ENCODE measurements around the gene SCAMP5. TPM values are rescaled to one million over a fixed set of nuclear protein-coding genes. Genes with fewer than 3 reads are reported as not detected.

Gene SCAMP5
- total RNA-seq, 2 donors from 2014 or later, result 21.1 to 30.4 TPM

- H3K27ac ChIP-seq, result no peak overlapping the region
- intact Hi-C loops (cut with DNase I), result no loop called here
- no peaks in the 10 kb centered on the region for H3K9me3 ChIP-seq
- DNase-seq, result no peak
- WGBS, 2 donors, result 29 to 50% methylated on average over 1 of the region's 1 CpG
- H3K36me3 ChIP-seq (replicated peaks in 1 of 2; ENCODE audit: insufficient read depth in 1 of 2, low read depth in 2 of 2), result no peaks in the 10 kb centered on the region
- TF ChIP-seq POLR2A (IDR thresholded peaks at IDR 0.05) (no peak), CTCF (IDR thresholded peaks at IDR 0.05) (no peak)
- ATAC-seq, result no peak
- no peaks in the 10 kb centered on the region for H3K27me3 ChIP-seq
- H3K4me1 ChIP-seq, result peaks cover 25% of the 10 kb centered on the region
- H3K4me3 ChIP-seq, result no peak overlapping the region
These were observed 2.7 kb upstream of the SCAMP5 start for GRCh38 chr15:74992619-74993018.

GRCh38 chr15:74994236-74994635, 1.1 kb upstream of the SCAMP5 start:
- Histone ChIP-seq H3K36me3 (replicated peaks in 1 of 2; ENCODE audit: insufficient read depth in 1 of 2, low read depth in 2 of 2) (no peaks in the 10 kb centered on the region), H3K9me3 (no peaks in the 10 kb centered on the region), H3K27ac (no peak overlapping the region), H3K27me3 (no peaks in the 10 kb centered on the region), H3K4me1 (peaks cover 41% of the 10 kb centered on the region), H3K4me3 (no peak overlapping the region)
- WGBS, 2 donors, result 61 to 64% methylated on average over 2 of the region's 2 CpGs
- DNase-seq (no peak), ATAC-seq (no peak)
- intact Hi-C loops (cut with DNase I), result no loop called here
- no peak for TF ChIP-seq POLR2A (IDR thresholded peaks at IDR 0.05)
- TF ChIP-seq CTCF (IDR thresholded peaks at IDR 0.05), result no peak

- peaks cover 45% of the 10 kb centered on the region for H3K4me1 ChIP-seq
- intact Hi-C loops (cut with DNase I), result no loop called here
- no peaks in the 10 kb centered on the region for H3K27me3 ChIP-seq
- ATAC-seq, result no peak
- H3K36me3 ChIP-seq (replicated peaks in 1 of 2; ENCODE audit: insufficient read depth in 1 of 2, low read depth in 2 of 2), result no peaks in the 10 kb centered on the region
- TF ChIP-seq CTCF (IDR thresholded peaks at IDR 0.05) (no peak), POLR2A (IDR thresholded peaks at IDR 0.05) (no peak)
- no peak overlapping the region for H3K4me3 ChIP-seq
- no peak overlapping the region for H3K27ac ChIP-seq
- no peak for DNase-seq
- 32 to 48% methylated on average over 5 of the region's 5 CpGs for WGBS, 2 donors
- no peaks in the 10 kb centered on the region for H3K9me3 ChIP-seq
These were observed 678 bp upstream of the SCAMP5 start for GRCh38 chr15:74994685-74995084.

- Histone ChIP-seq H3K4me1 (peaks cover 59% of the 10 kb centered on the region), H3K36me3 (replicated peaks in 1 of 2; ENCODE audit: insufficient read depth in 1 of 2, low read depth in 2 of 2) (no peaks in the 10 kb centered on the region), H3K27me3 (no peaks in the 10 kb centered on the region), H3K27ac (peak overlapping the region; percentile 55 to 78 (median 74)), H3K4me3 (peak overlapping the region; percentile 19 to 33), H3K9me3 (no peaks in the 10 kb centered on the region)
- ATAC-seq, result peak; percentile 54
- TF ChIP-seq POLR2A (IDR thresholded peaks at IDR 0.05) (peak in 1 of 3 donors; percentile 13), CTCF (IDR thresholded peaks at IDR 0.05) (peak in 1 of 7 experiments; percentile 1)
- WGBS, 2 donors, result 6 to 17% methylated on average over 9 to 42 of the region's 42 CpGs
- DNase-seq, result peak; percentile 68 to 81 (median 76)
- intact Hi-C loops (cut with DNase I), result no loop called here
These were observed 709 bp downstream of the SCAMP5 start for GRCh38 chr15:74995779-74996765.

Data from body of pancreas (tissue), 4 donors.